Endodermal cell (in vitro differentiated cells): ENCODE measurements around the gene GFM1. TPM values are rescaled to one million over a fixed set of nuclear protein-coding genes. Genes with fewer than 3 reads are reported as not detected.

Experiments
- DNase-seq: peaks from one replicate; pipeline ENCODE4 v3.0.0-alpha.2; 2017
- H3K27ac ChIP-seq: 2 replicates; pipeline ENCODE4 v1.5.1; 2013; ENCODE audit warnings: mild to moderate bottlenecking, low read depth, low read length, moderate library complexity
- H3K27me3 ChIP-seq: 2 replicates; pipeline ENCODE4 v1.6.1; 2013; ENCODE audit warnings: mild to moderate bottlenecking, low read length, moderate library complexity; ENCODE audit not compliant: insufficient read depth, control insufficient read depth, poor library complexity, severe bottlenecking
- H3K36me3 ChIP-seq: 2 replicates; pipeline ENCODE4 v1.7.0; 2013; ENCODE audit warnings: mild to moderate bottlenecking, low read length, moderate library complexity; ENCODE audit not compliant: control insufficient read depth, insufficient read depth
- H3K4me1 ChIP-seq: one replicate; pipeline ENCODE4 v1.7.0; 2013; ENCODE audit warnings: low read length; ENCODE audit not compliant: control insufficient read depth, insufficient read depth
- H3K4me3 ChIP-seq: 2 replicates; pipeline ENCODE4 v1.5.1; 2013; ENCODE audit warnings: mild to moderate bottlenecking, low read length, moderate library complexity
- H3K9ac ChIP-seq: 2 replicates; pipeline ENCODE4 v1.6.1; 2013; ENCODE audit warnings: mild to moderate bottlenecking, low read length, moderate library complexity; ENCODE audit not compliant: poor library complexity, severe bottlenecking; ENCODE audit errors: extremely low read depth
- H3K9me3 ChIP-seq: 2 replicates; pipeline ENCODE4 v1.6.1; 2013; ENCODE audit warnings: mild to moderate bottlenecking, low read length, moderate library complexity; ENCODE audit not compliant: control insufficient read depth
- H3K27ac Mint-ChIP-seq: 2 replicates; pipeline ENCODE4 v1.8.0; 2020; ENCODE audit warnings: mixed read lengths
- H3K27me3 Mint-ChIP-seq: 2 replicates; pipeline ENCODE4 v1.8.0; 2021; ENCODE audit warnings: mild to moderate bottlenecking, mixed read lengths; ENCODE audit not compliant: insufficient read depth
- H3K36me3 Mint-ChIP-seq: 2 replicates; pipeline ENCODE4 v1.8.0; 2020; ENCODE audit warnings: low read depth, mixed read lengths
- H3K4me1 Mint-ChIP-seq: 2 replicates; pipeline ENCODE4 v1.8.0; 2020; ENCODE audit warnings: mixed read lengths
- H3K4me3 Mint-ChIP-seq: 2 replicates; pipeline ENCODE4 v1.8.0; 2020; ENCODE audit warnings: mild to moderate bottlenecking, moderate library complexity, mixed read lengths
- H3K9me3 Mint-ChIP-seq: 2 replicates; pipeline ENCODE4 v1.8.0; 2020; ENCODE audit warnings: mild to moderate bottlenecking, mixed read lengths
- WGBS, 2 experiments: methylation state at CpG; one replicate each; pipeline versions ENCODE4 v1.1.5 to v1.1.7; 2013; ENCODE audit warnings: missing lambda C conversion rate in 2 of 2, mixed read lengths in 1 of 2; ENCODE audit not compliant: insufficient coverage in 1 of 2, insufficient read length in 1 of 2; 5-methylcytosine and 5-hydroxymethylcytosine counted together
- total RNA-seq, 2 donors: library from RNA; stranded (reverse); fragmentation: NEBNext Ultra II Directional in 1 of 2; extraction: Animal tissue kit (Norgen Biotek cat#: 25700) in 1 of 2; gene quantifications; 2 replicates in 1 of 2; 3 replicates in 1 of 2; pipeline ENCODE4 v1.2.1, GENCODE V29; 2021
- TF ChIP-seq, protein P1 (sequence below): fragments of 200-600 bp; sonication (generic); conservative IDR thresholded peaks from 2 replicates; pipeline ENCODE4 v1.5.0; 2021; ENCODE audit warnings: antibody characterized with exemption, mild to moderate bottlenecking

GFM1 gene
- total RNA-seq, 2 donors from 2014 or later, result 29.4 to 37.4 TPM

DNA sequence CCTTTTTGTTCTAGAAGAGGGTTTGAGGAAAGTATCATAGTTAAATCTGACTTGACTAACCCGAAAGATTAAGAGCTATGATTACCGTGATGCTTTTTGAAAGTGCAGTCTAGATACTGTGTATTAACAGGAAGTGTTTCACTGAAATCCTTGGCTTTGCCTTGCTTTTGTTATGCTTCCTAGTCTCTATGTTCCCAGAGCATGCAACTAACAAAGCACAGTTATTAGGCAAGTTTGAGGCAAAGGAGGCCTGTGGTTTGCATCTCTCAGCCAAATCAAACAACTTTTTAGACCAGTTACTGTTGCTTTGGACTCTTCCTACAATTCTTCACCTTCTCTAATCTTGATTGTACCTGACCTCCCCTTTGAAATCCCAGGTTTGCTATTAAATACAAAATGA is 24.2 kb downstream of the GFM1 start:
- Mint-ChIP-seq H3K27ac (no peak overlapping the region), H3K9me3 (no peaks in the 10 kb centered on the region), H3K4me1 (peaks cover 14% of the 10 kb centered on the region), H3K27me3 (no peaks in the 10 kb centered on the region), H3K36me3 (peaks cover 32% of the 10 kb centered on the region), H3K4me3 (no peak overlapping the region)
- WGBS, 2 experiments, result 94 to 100% methylated on average over 1 to 2 of the region's 2 CpGs
- Histone ChIP-seq H3K4me3 (no peak overlapping the region), H3K27me3 (no peaks in the 10 kb centered on the region), H3K27ac (no peak overlapping the region), H3K4me1 (no peaks in the 10 kb centered on the region), H3K36me3 (peaks cover 53% of the 10 kb centered on the region), H3K9ac (no peak overlapping the region), H3K9me3 (no peaks in the 10 kb centered on the region)
- TF ChIP-seq, protein P1, sequence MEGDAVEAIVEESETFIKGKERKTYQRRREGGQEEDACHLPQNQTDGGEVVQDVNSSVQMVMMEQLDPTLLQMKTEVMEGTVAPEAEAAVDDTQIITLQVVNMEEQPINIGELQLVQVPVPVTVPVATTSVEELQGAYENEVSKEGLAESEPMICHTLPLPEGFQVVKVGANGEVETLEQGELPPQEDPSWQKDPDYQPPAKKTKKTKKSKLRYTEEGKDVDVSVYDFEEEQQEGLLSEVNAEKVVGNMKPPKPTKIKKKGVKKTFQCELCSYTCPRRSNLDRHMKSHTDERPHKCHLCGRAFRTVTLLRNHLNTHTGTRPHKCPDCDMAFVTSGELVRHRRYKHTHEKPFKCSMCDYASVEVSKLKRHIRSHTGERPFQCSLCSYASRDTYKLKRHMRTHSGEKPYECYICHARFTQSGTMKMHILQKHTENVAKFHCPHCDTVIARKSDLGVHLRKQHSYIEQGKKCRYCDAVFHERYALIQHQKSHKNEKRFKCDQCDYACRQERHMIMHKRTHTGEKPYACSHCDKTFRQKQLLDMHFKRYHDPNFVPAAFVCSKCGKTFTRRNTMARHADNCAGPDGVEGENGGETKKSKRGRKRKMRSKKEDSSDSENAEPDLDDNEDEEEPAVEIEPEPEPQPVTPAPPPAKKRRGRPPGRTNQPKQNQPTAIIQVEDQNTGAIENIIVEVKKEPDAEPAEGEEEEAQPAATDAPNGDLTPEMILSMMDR, result no peak
- no peak for DNase-seq

DNA sequence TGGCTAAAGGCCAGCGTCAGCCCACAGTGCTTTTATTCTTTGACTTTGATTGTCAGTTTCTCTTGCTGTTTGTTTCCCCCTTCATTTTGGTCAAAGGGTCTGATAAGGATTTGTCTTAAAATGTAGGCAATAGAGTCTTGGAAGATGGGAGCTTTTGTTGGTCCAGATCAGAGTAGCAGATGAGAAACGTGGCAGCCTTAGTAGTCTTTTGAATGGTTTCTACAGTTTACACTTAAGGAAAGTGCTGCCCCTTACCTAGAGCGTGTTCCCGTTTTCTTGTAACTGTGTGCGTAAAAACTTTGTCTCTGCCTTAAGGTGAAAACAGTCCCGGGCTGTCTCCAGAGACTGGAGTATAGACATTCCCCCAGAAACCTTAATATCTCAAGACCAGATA is 27.5 kb downstream of the GFM1 start:
- Histone ChIP-seq H3K36me3 (peaks cover 27% of the 10 kb centered on the region), H3K27me3 (no peaks in the 10 kb centered on the region), H3K4me3 (peak overlapping the region; percentile 84), H3K9me3 (no peaks in the 10 kb centered on the region), H3K27ac (no peak overlapping the region), H3K9ac (peak overlapping the region; percentile 56), H3K4me1 (no peaks in the 10 kb centered on the region)
- Mint-ChIP-seq H3K9me3 (no peaks in the 10 kb centered on the region), H3K4me1 (peaks cover 14% of the 10 kb centered on the region), H3K36me3 (peaks cover 9% of the 10 kb centered on the region), H3K4me3 (peak overlapping the region; percentile 83), H3K27me3 (no peaks in the 10 kb centered on the region), H3K27ac (peak overlapping the region; percentile 96)
- WGBS, 2 experiments, result 33 to 40% methylated on average over 1 to 6 of the region's 6 CpGs
- TF ChIP-seq, protein P1, result no peak
- DNase-seq, result no peak

DNA sequence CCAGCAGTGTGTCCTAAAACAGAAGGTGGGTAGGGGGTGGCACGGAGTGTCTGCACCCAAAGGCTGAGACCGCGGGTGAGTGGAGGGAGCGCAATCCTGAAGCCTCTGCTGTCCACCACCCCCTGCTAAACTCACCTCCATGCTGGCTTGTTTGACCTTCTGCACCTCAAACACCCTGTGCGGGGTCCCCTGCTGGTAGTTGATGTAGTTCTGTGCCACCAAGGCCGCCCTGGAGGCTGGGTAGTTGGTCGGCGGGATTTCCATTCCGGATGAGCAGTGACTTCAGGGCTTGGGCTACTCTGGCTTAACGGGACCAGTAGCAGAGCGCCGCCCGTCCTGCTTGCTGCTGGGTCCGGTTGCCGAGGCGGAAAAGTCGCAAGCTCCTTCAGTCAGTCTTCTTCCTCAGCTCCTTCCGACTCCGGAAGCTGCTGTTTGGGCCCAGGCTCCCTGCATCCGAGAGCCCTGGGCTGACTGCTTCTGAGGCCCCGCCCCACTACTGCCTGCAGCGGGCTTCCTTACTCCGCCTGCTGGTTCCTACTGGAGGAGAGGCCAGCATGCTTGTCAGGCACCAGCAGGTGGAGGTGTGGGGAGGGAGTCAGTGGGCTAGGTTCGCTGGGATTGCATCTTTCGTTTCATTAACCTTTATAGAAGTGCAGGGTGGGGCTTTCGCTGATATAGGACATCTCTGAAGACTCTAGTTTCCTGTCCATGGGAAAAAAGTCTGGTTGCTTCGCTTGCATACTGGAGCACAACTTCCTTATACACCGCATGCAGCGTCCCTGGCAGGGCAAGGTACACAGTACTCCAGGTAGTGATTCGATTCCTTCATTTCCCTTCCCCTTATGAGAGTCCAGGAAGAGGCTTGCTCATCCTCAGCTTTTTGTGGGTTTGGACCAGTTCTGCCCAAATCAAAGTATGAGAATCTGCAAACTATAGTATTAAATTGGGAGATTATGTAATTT is 28.2 kb downstream of the GFM1 start, which contains the start of gene LXN:
Gene LXN (minus strand): TSS at position 434 of the 962 bp plus-strand sequence. CDS start 170 bp downstream, at position 264.
- no peaks in the 10 kb centered on the region for H3K9me3 Mint-ChIP-seq
- no peaks in the 10 kb centered on the region for H3K4me1 ChIP-seq
- H3K9me3 ChIP-seq, result no peaks in the 10 kb centered on the region
- H3K27ac ChIP-seq, result no peak within 1 kb of the TSS
- H3K36me3 ChIP-seq, result peaks cover 20% of the 10 kb centered on the region
- H3K4me3 ChIP-seq, result peak within 1 kb of the TSS; percentile 84
- peak within 1 kb of the TSS; percentile 83 for H3K4me3 Mint-ChIP-seq
- H3K36me3 Mint-ChIP-seq, result peaks cover 8% of the 10 kb centered on the region
- 14 to 25% methylated on average over 16 to 30 of the region's 30 CpGs for WGBS, 2 experiments
- TF ChIP-seq, protein P1, result peak; percentile 88
- H3K27ac Mint-ChIP-seq, result peak within 1 kb of the TSS; percentile 96
- peak within 1 kb of the TSS; percentile 56 for H3K9ac ChIP-seq
- no peaks in the 10 kb centered on the region for H3K27me3 ChIP-seq
- H3K27me3 Mint-ChIP-seq, result no peaks in the 10 kb centered on the region
- peaks cover 14% of the 10 kb centered on the region for H3K4me1 Mint-ChIP-seq
- peak; percentile 98 for DNase-seq
